DMS153 treated with DMSO at 0.1 percent for 48 hours (cell line): ENCODE results near the gene DDTL.
"Not testable (repeated sequence)": the region's sequence is repeated elsewhere in the genome, so short reads cannot be mapped to it uniquely, and the experiment has no call there.

Experiments
- DNase-seq: peaks from one replicate; lab custom pipeline; 2025; ENCODE audit not compliant: unreplicated experiment; lab: John Stamatoyannopoulos, UW

Gene DDTL

GRCh38 chr22:23969071-23969470 lies 2.4 kb downstream of the DDTL start:
- DNase-seq, result no peak

GRCh38 chr22:23970201-23970641 lies 3.5 kb downstream of the DDTL start:
- no peak for DNase-seq

- no peak for DNase-seq
Observed at GRCh38 chr22:23970816-23971486, 4.3 kb downstream of the DDTL start.

GRCh38 chr22:23971927-23972326 lies 5.2 kb downstream of the DDTL start:
- DNase-seq, result not testable (repeated sequence)

- DNase-seq, result not testable (repeated sequence)
Observed at GRCh38 chr22:23974345-23974744, 7.7 kb downstream of the DDTL start, which contains the start of gene DDT. DDT (minus strand) TSS chr22:23974441; CDS start chr22:23974414, 27 bp downstream.

- DNase-seq, result not testable (repeated sequence)
Observed at GRCh38 chr22:23974836-23975352, 8.2 kb downstream of the DDTL start.

GRCh38 chr22:23977304-23977703 lies 10.6 kb downstream of the DDTL start:
- not testable (repeated sequence) for DNase-seq

- not testable (repeated sequence) for DNase-seq
Observed at GRCh38 chr22:23979557-23980240, 13.0 kb downstream of the DDTL start, which contains the start of gene GSTT2. GSTT2 (plus strand) TSS chr22:23980134.

- DNase-seq, result not testable (repeated sequence)
Observed at GRCh38 chr22:23980567-23980966, 13.9 kb downstream of the DDTL start.

- peak; percentile 20 for DNase-seq
Observed at GRCh38 chr22:23984430-23984829, 17.7 kb downstream of the DDTL start.

- not testable (repeated sequence) for DNase-seq
Observed at GRCh38 chr22:23986089-23986488, 19.4 kb downstream of the DDTL start.

- not testable (repeated sequence) for DNase-seq
Observed at GRCh38 chr22:23986538-23987178, 20.0 kb downstream of the DDTL start.

- not testable (repeated sequence) for DNase-seq
Observed at GRCh38 chr22:23989583-23990244, 23.0 kb downstream of the DDTL start.

- DNase-seq, result not testable (repeated sequence)
Observed at GRCh38 chr22:23993080-23993479, 26.4 kb downstream of the DDTL start.

- not testable (repeated sequence) for DNase-seq
Observed at GRCh38 chr22:23993581-23994177, 27.0 kb downstream of the DDTL start.

- DNase-seq, result no peak
Observed at GRCh38 chr22:23997092-23997491, 30.4 kb downstream of the DDTL start.

- DNase-seq, result not testable (repeated sequence)
Observed at GRCh38 chr22:23999779-24000178, 33.1 kb downstream of the DDTL start.

GRCh38 chr22:24001314-24001713 lies 34.6 kb downstream of the DDTL start:
- DNase-seq, result no peak

- DNase-seq, result no peak
Observed at GRCh38 chr22:24002272-24002671, 35.6 kb downstream of the DDTL start.

GRCh38 chr22:24002851-24003250 lies 36.2 kb downstream of the DDTL start:
- no peak for DNase-seq

- DNase-seq, result no peak
Observed at GRCh38 chr22:24003887-24004286, 37.2 kb downstream of the DDTL start.
